HK-2 (cell line): Measurements from ENCODE around the gene PRSS8.
"Not testable (repeated sequence)": the region's sequence is repeated elsewhere in the genome, so short reads cannot be mapped to it uniquely, and the experiment has no call there.

ENCODE experiments used
- DNase-seq: peaks from one replicate; pipeline ENCODE4 v3.0.0-alpha.2; 2018; ENCODE audit not compliant: unreplicated experiment

PRSS8 gene

DNA sequence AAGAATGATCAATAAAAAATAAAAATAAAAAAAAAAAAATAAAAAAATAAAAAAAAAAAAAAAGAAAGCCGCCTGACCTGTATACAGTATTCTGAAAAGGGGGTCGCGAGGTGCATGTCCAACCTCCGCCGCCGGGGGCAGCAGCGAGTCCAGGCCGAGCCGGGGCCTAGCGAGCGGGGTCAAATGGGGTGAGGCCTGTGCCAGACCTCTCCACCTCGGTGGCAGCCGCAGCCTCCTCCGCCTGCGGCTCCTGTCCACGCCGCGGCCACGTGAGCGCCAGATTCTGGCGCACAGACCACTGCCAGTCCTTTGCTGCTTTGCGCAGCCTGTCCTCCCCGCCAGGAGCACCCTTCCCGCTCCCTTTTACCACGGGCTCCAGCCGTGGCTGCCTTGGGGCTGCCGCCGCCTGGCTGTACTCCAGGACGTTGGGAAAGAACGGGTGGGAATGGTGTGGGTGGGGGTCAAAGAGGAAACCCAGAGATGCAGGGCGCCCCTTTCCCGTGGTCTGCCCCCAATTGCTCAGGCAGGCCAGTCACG, 29.8 kb downstream of the PRSS8 start:
- no peak for DNase-seq

- not testable (repeated sequence) for DNase-seq
These were observed 34.5 kb downstream of the PRSS8 start for GRCh38 chr16:31100876-31101641.

DNA sequence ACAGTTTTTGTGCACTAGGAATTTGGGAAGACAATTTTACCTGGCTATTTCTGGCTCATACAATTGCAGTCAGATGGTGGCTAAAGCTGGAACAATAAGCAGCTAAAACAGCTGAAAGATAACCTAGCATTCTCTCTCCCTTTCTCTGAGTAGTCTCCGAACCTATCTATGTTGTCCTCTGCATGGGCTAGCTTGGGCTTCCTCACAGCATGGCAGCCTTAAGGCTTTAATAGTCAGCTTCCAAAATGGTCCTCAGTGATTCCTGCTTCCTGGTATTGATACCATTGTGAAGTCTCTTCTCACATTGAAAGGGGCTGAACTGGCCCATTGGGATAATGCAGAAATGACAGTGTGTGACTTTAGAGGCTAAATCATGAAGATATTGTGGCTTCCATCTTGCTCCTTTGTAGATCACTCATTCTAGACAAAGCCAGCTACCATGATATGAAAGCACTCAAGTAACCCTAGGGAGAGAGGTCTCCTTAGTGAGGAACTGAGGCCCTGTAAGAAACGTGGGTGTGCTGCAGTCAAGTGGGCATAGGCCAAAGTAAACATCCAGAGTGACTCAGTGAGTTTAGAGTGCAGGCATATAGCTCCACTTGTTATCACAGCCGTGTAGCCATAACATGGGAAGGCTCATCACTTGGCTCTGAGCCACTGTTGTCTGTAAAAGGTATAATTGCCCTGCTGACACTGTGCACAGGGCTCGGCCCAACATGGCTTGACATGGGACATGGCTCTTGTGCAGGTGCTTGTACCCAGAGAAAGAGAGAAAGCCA, 35.5 kb downstream of the PRSS8 start:
- no peak for DNase-seq

GRCh38 chr16:31094424-31095120, 41.0 kb downstream of the PRSS8 start, which contains the start of gene VKORC1:
VKORC1 (minus strand) TSS chr16:31094797; CDS start chr16:31094729, 68 bp downstream.
- peak; percentile 100 for DNase-seq

DNA sequence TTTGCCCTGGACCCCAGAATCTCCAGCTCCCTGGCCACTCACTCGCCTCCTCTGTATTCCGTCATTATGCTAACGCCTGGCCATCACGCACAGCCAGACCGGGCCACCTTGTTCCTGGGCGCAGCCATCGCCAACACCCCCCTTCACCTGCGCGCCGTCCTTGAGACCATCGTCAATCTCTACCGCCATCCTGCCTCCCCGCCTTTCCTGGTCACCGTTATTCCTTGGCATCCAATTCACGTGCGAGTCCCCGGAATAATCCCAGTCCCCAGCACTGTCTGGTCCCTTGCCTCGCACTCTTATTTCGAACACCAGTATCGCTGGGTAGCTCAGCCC, 41.5 kb downstream of the PRSS8 start:
- DNase-seq, result no peak

DNA sequence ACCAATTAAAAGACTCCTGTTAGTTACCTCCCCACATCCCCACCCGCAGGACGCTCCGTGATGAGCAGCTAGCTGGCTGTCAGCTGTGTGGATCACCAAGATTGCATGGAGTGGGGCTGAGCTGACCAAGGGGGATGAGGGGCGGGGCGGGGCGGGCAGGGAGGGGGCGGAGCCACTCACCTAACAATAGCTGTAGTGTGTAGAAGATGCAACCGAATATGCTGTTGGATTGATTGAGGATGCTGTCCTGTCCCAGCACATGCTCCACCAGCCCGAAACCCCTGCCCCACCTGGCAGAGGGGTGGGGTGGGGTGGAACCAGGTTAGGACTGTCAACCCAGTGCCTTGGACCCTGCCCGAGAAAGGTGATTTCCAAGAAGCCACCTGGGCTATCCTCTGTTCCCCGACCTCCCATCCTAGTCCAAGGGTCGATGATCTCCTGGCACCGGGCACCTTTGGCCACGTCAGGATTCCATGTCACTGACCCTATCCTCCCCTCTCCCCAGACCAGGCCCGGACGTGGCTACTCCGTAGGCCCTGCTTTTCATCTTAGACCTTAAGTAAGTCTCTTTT, 42.3 kb downstream of the PRSS8 start:
- peak; percentile 68 for DNase-seq

DNA sequence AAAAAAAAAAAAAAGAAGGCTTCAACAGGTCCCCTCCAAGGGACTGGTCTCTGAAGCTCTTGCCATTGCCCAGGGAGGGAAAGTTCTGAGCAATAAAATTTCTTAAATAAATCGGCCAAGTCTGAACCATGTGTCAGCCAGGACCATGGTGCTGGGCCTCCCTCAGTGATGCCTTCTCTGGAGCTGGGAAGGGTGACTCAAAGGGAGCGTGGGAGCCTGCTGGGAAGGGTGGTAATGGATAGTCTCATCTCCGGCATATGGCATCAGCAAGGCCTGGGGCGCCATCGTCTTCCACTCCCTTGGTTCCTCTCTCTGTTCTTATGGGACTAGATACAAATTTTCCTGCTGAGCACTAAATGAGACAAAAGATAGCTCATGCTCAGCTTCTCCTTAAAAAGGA, 43.2 kb downstream of the PRSS8 start:
- DNase-seq, result no peak

DNA sequence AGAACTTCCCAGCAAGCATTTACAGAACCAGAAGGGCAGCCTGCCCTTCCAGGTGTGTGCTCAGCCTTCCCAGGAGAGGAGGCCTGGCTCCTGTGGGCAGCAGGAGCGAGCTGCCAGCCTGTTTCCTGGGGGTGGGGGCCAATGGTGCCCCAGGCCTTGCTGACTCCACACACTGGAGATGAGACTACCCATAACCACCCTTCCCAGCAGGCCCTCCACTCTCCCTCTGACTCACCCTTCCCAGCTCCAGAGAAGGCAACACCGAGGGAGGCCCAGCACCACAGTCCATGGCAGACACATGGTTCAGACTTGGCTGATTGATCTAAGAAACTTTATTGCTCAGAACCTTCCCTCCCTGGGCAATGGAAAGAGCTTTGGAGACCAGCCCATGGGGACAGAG, 45.0 kb downstream of the PRSS8 start:
- DNase-seq, result peak; percentile 70

DNA sequence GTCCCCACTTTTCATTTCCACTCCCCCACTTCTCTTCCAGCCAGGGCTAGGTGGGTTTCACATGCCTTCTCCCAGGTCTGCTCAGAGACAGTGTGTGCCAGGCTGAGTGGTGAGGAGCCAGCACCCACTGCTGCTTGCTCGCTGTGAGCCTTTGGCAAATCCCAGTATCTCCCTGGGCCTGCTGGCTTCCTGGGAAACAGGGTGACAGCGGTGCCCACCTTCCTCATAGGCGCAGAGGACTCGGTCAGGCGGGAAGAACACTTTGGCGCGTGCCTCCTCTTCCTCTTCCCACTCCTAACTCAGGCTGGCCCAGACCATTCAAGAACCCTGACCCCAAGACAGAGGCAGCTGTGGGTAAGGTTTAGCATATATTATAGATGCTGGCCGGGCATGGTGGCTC, 46.3 kb downstream of the PRSS8 start:
- no peak for DNase-seq

- DNase-seq, result no peak
These were observed 46.9 kb downstream of the PRSS8 start, which contains the start of gene PRSS53 for GRCh38 chr16:31088459-31089183. PRSS53 (minus strand) TSS chr16:31088943; CDS start chr16:31088809, 134 bp downstream.

- DNase-seq, result no peak
These were observed 47.6 kb downstream of the PRSS8 start for GRCh38 chr16:31087971-31088370.

- no peak for DNase-seq
These were observed 48.0 kb downstream of the PRSS8 start for GRCh38 chr16:31087481-31087880.

DNA sequence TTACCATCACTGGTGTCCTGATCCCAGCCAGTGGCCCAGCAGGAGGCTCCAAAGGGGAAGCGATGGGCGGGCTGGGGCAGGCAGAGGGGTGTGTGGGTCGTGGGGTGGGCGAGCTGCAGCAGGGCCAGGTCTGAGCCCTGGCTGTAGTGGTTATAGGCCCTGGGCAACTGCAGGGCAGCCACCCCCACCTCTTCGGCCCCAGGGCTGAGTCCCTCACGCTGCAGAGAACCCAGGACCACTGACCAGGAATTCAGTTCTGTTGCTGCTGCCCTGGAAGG, 49.0 kb downstream of the PRSS8 start:
- no peak for DNase-seq

DNA sequence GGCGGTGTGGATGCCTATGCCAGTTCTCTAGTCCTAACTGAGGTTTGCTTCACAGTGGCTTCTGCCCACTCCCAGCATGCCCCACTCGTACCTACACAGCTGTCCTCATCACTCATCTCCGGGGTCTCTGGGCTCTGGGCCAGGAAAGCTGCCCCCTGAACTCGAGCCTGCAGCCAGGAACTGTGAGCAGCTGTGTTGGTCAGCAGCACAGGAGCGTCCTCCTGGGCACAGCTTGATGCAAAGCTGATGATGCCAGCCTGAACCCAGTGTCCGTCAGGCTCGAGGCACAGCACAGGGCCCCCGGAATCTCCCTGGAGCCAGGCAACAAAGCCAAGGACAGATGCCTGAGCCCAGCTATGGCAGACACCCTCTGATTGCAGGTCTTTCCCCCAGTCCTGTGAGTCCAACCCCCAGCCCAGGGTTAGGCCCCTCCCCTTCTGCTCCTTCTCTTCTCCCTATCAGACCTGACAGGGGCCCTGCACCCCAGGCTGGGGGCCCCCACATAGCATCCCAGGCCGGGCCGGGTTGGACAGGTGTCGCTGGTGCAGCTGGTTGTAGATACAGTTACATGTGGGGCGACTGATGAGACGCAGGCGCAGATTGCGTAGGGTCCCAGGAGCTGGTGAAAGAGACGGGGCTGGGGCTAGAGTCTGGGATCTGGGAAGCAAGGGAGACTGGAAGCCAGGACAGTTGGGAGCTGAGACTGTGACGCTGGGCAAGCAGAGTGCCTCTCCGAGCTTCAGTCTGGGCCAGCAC, 49.5 kb downstream of the PRSS8 start:
- DNase-seq, result no peak

GRCh38 chr16:31085411-31085810, 50.1 kb downstream of the PRSS8 start:
- no peak for DNase-seq

- no peak for DNase-seq
These were observed 50.8 kb downstream of the PRSS8 start for GRCh38 chr16:31084584-31085302.

- DNase-seq, result no peak
These were observed 51.5 kb downstream of the PRSS8 start for GRCh38 chr16:31083981-31084380.

DNA sequence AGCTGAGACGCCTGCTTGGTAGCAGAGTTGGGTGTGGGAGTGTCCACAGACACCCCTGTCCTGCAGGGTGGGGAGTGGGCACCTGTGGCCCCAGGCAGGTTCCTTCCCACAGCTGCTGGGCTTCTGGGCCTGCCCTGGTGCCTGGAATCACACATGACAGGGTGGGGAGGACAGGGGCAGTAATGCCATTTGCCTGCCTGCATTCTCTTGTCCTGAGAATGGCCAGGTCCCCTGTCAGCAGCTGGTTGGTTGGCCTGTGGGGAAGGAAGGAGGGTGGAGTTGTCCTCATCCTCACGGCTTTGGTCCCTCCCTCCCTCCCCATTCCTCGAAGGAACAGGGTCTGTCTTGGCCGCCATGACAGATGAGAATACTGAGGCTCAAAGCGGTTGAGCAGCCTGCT, 52.0 kb downstream of the PRSS8 start:
- no peak for DNase-seq

DNA sequence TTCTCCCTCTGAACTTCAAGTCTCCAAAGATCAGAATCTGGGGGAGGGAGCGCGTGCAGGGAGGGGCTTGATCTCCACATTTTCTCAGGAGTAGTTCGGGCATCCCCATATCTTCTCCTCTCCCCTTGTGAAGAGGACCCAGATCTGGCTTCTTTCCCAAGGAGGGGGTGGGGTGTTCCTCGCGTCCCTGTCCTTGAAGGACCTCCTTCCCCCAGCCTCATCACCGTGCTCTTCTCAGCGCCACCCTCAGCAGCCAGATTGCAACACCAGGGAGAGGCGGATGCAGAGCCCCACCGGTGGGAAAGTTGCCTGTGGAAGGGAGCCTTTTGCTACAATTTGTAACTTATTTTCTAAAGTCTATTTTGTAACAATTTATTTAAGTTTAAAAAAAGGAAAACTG, 52.4 kb downstream of the PRSS8 start:
- no peak for DNase-seq
